Testis (tissue), 2 donors: ENCODE measurements around the gene ARFGAP1.

ENCODE experiments used
- POLR2A ChIP-seq: fragments of 450-650 bp; IDR thresholded peaks from one replicate; pipeline ENCODE4 v1.6.1; 2017; ENCODE audit warnings: antibody characterized with exemption, mild to moderate bottlenecking, moderate library complexity
- TF ChIP-seq, protein P1 (sequence below), 3 experiments: fragments of 450-650 bp in 2 of 3; fragments of 200-600 bp in 1 of 3; sonication (generic) in 1 of 3; IDR thresholded peaks; one replicate each; pipeline ENCODE4 v1.5.1; 2016 to 2019; ENCODE audit warnings: antibody characterized with exemption in 3 of 3, mild to moderate bottlenecking in 2 of 3, moderate library complexity in 1 of 3

DNA sequence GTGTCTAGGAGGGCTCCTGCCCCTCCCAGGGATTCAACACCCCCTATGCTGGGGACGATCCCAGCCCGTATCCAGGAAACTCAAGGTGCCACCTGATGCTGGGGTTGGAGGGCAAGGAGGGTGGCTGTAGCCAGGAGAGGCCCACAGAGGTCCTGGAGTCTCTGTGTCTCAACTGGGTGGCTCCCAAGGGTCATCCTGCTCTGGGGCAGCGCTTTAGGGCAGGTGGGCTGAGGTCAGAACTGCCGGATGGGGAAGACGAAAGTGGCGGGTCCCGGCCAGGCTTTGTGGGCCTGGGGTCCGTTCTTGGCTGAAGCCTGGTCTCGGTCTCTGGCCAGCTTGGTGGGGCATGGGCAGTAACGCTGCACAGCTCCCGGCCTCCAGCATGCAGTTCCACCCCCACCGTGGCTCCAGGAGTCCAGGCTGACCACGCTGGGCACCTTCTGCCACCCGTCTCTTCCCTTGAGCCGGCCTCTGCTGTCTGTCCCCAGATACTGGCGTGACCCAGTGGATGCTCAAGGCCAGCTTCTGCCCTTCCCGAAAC is 17.6 kb downstream of the ARFGAP1 start:
- TF ChIP-seq, protein P1, sequence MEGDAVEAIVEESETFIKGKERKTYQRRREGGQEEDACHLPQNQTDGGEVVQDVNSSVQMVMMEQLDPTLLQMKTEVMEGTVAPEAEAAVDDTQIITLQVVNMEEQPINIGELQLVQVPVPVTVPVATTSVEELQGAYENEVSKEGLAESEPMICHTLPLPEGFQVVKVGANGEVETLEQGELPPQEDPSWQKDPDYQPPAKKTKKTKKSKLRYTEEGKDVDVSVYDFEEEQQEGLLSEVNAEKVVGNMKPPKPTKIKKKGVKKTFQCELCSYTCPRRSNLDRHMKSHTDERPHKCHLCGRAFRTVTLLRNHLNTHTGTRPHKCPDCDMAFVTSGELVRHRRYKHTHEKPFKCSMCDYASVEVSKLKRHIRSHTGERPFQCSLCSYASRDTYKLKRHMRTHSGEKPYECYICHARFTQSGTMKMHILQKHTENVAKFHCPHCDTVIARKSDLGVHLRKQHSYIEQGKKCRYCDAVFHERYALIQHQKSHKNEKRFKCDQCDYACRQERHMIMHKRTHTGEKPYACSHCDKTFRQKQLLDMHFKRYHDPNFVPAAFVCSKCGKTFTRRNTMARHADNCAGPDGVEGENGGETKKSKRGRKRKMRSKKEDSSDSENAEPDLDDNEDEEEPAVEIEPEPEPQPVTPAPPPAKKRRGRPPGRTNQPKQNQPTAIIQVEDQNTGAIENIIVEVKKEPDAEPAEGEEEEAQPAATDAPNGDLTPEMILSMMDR (IDR thresholded peaks at IDR 0.05) = no peak
- no peak for TF ChIP-seq POLR2A
